HCT116 (cell line): Measurements from ENCODE around the gene PHF20.
"Not testable (repeated sequence)": the region's sequence is repeated elsewhere in the genome, so short reads cannot be mapped to it uniquely, and the experiment has no call there.

Experiments
- EZH2 ChIP-seq: fragments of 200-600 bp; sonication (generic); IDR thresholded peaks from 2 replicates; pipeline ENCODE4 v1.6.1; 2017; ENCODE audit warnings: antibody characterized with exemption, mixed run types
- MAX ChIP-seq: IDR thresholded peaks from 2 replicates; pipeline ENCODE4 v1.6.1; 2012
- POLR2A ChIP-seq: IDR thresholded peaks from 2 replicates; pipeline ENCODE4 v1.7.0; 2011; ENCODE audit warnings: borderline replicate concordance; ENCODE audit not compliant: insufficient read depth, insufficient read length; ENCODE audit errors: extremely low read depth
- POLR2AphosphoS5 ChIP-seq: IDR thresholded peaks from 2 replicates; pipeline ENCODE4 v1.6.1; 2011; ENCODE audit warnings: mild to moderate bottlenecking, low read depth, low read length, moderate library complexity
- RAD21 ChIP-seq: IDR thresholded peaks from 2 replicates; pipeline ENCODE4 v1.6.1; 2012; ENCODE audit warnings: low read depth, mild to moderate bottlenecking

- not testable (repeated sequence) for TF ChIP-seq MAX, RAD21, POLR2AphosphoS5, EZH2, POLR2A
Observed at GRCh38 chr20:35785541-35785940, 13.7 kb downstream of the PHF20 start.
